K562 (cell line): ENCODE measurements around the gene KCNJ12. TPM values are rescaled to one million over a fixed set of nuclear protein-coding genes. Genes with fewer than 3 reads are reported as not detected.
A peak's percentile ranks its signal among the peaks of the same experiment; 100 is the strongest.

Experiments used
- ATAC-seq: fragments of 200-7000 bp; cut with Tn5 transposase; 3 replicates; pipeline ENCODE4 v1.9.1; 2020; ENCODE audit warnings: moderate library complexity
- BruUV-seq: library from RNA; stranded (reverse); fragments of 400-500 nt; replicated peaks from 2 replicates; lab custom pipeline; 2021; lab: Mats Ljungman, UMichigan
- CTCF ChIA-PET: fragments of 300-600 bp; formaldehyde crosslinking; extraction: SDS; loops from one replicate; lab custom pipeline; 2021; ENCODE audit warnings: low intra/inter-chr PET ratio; lab: Yijun Ruan, JAX
- POLR2A ChIA-PET: fragments of 300-600, 350-650 bp; sonication (Branson Sonifier 250); formaldehyde crosslinking; extraction: SDS; loops from one replicate; lab custom pipeline; 2021; ENCODE audit warnings: antibody characterized with exemption, inconsistent platforms; lab: Yijun Ruan, JAX
- DNase-seq, 4 experiments: peaks; one replicate each; pipeline versions ENCODE4 v3.0.0 to v3.0.0-alpha.2; 2011 to 2018; ENCODE audit warnings: low spot score in 3 of 4, mixed read lengths in 3 of 4; ENCODE audit errors: extremely low read depth in 1 of 4
- FAIRE-seq: peaks from 2 replicates; lab custom pipeline; 2011; peaks lifted over from hg19 to GRCh38; lab: Jason Lieb, UNC
- H2AFZ ChIP-seq: 2 replicates; pipeline ENCODE4 v1.6.0; 2011; ENCODE audit warnings: low read depth, low read length, control low read depth, inconsistent platforms
- H3K27ac ChIP-seq: fragments of 200-600 bp; 3 replicates; pipeline ENCODE4 v1.8.0; 2011; ENCODE audit warnings: low read depth, mild to moderate bottlenecking, control low read depth, inconsistent platforms, low read length, moderate library complexity, mixed read lengths; ENCODE audit errors: extremely low read depth
- H3K27me3 ChIP-seq, 2 experiments: fragments of 300-600 bp in 1 of 2; 2 replicates in 1 of 2; 3 replicates in 1 of 2; pipeline versions ENCODE4 v1.6.0 to v1.8.0; 2011; ENCODE audit warnings: inconsistent platforms in 2 of 2, low read length in 2 of 2, mild to moderate bottlenecking in 1 of 2, mixed read lengths in 1 of 2, moderate library complexity in 1 of 2; ENCODE audit not compliant: control insufficient read depth in 2 of 2, insufficient read depth in 2 of 2
- H3K36me3 ChIP-seq: fragments of 300-600 bp; 3 replicates; pipeline ENCODE4 v1.8.0; 2011; ENCODE audit warnings: mild to moderate bottlenecking, low read length, inconsistent platforms; ENCODE audit not compliant: control insufficient read depth, insufficient read depth
- H3K4me1 ChIP-seq, 2 experiments: fragments of 200-600 bp in 1 of 2; replicated peaks in 1 of 2; 2 replicates in 1 of 2; 3 replicates in 1 of 2; pipeline versions ENCODE4 v1.5.1 to v1.8.0; 2011; ENCODE audit warnings: inconsistent platforms in 2 of 2, low read length in 2 of 2, mild to moderate bottlenecking in 1 of 2, mixed read lengths in 1 of 2, moderate library complexity in 1 of 2; ENCODE audit not compliant: control insufficient read depth in 2 of 2, insufficient read depth in 2 of 2
- H3K4me2 ChIP-seq: 2 replicates; pipeline ENCODE4 v1.6.1; 2011; ENCODE audit warnings: low read length, control low read depth, inconsistent platforms, mixed read lengths; ENCODE audit not compliant: insufficient read depth
- H3K4me3 ChIP-seq: fragments of 200-600 bp; sonication (generic), shearing (Covaris generic); 2 replicates; pipeline ENCODE4 v1.5.1; 2016; ENCODE audit warnings: control low read depth, inconsistent platforms
- H3K79me2 ChIP-seq: fragments of 200-600 bp; 3 replicates; pipeline ENCODE4 v1.8.0; 2011; ENCODE audit warnings: low read length, inconsistent platforms; ENCODE audit not compliant: control insufficient read depth, insufficient read depth
- H3K9ac ChIP-seq, 2 experiments: 2 replicates each; pipeline versions ENCODE4 v1.6.0 to v1.6.1; 2011; ENCODE audit warnings: low read depth in 2 of 2, low read length in 2 of 2, control low read depth in 1 of 2, inconsistent platforms in 1 of 2, mild to moderate bottlenecking in 1 of 2, mixed read lengths in 1 of 2; ENCODE audit not compliant: insufficient read depth in 1 of 2
- H3K9me1 ChIP-seq: one replicate; pipeline ENCODE4 v1.6.0; 2011; ENCODE audit warnings: inconsistent platforms, mild to moderate bottlenecking, low read length, moderate library complexity; ENCODE audit not compliant: control insufficient read depth, insufficient read depth
- H3K9me3 ChIP-seq: replicated peaks from 2 replicates; pipeline ENCODE4 v1.5.1; 2011; ENCODE audit warnings: low read depth, low read length, inconsistent platforms; ENCODE audit not compliant: control insufficient read depth, insufficient read depth
- H4K20me1 ChIP-seq: replicated peaks from 2 replicates; pipeline ENCODE4 v1.6.1; 2011; ENCODE audit warnings: low read length, inconsistent platforms, mixed read lengths; ENCODE audit not compliant: control insufficient read depth, insufficient read depth
- ATF3 ChIP-seq, 2 experiments: fragments of 450-650 bp in 1 of 2; sonication (generic) in 1 of 2; formaldehyde crosslinking in 1 of 2; IDR thresholded peaks in 1 of 2; conservative IDR thresholded peaks in 1 of 2; 2 replicates each; pipeline versions ENCODE4 v1.6.1 to v1.8.1; 2016 to 2023; ENCODE audit warnings: mild to moderate bottlenecking in 2 of 2, moderate library complexity in 2 of 2, inconsistent platforms in 1 of 2, missing genetic modification reagents in 1 of 2
- ATF7 ChIP-seq: fragments of 450-650 bp; IDR thresholded peaks from 2 replicates; pipeline ENCODE4 v1.7.1; 2014; ENCODE audit warnings: mild to moderate bottlenecking, moderate library complexity
- CEBPG ChIP-seq, 3 experiments: fragments of 200-800 bp in 1 of 3; sonication (Bioruptor generic) in 1 of 3; sonication (generic) in 1 of 3; formaldehyde crosslinking in 1 of 3; IDR thresholded peaks in 2 of 3; conservative IDR thresholded peaks in 1 of 3; 2 replicates each; pipeline versions ENCODE4 v1.6.1 to v1.8.0; 2016 to 2022; ENCODE audit warnings: missing compliant biosample characterization in 2 of 3, missing genetic modification characterization in 2 of 3, mild to moderate bottlenecking in 1 of 3, missing genetic modification reagents in 1 of 3
- CREBBP ChIP-seq: IDR thresholded peaks from one replicate; pipeline ENCODE4 v1.6.1; 2012; ENCODE audit warnings: low read depth, mild to moderate bottlenecking, control low read depth, inconsistent platforms, low read length
- L3MBTL2 ChIP-seq: fragments of 450-650 bp; IDR thresholded peaks from 2 replicates; pipeline ENCODE4 v1.6.1; 2016; ENCODE audit warnings: mild to moderate bottlenecking, moderate library complexity
- MEIS2 ChIP-seq: fragments of 450-650 bp; IDR thresholded peaks from 2 replicates; pipeline ENCODE4 v1.6.1; 2014; ENCODE audit warnings: mild to moderate bottlenecking; ENCODE audit not compliant: partially characterized antibody
- PML ChIP-seq: IDR thresholded peaks from 2 replicates; pipeline ENCODE4 v1.6.1; 2012; ENCODE audit warnings: low read length, inconsistent platforms
- RBFOX2 ChIP-seq: fragments of 200-400 bp; formaldehyde crosslinking; IDR thresholded peaks from 2 replicates; pipeline ENCODE4 v1.6.1; 2017; ENCODE audit warnings: low read depth, mild to moderate bottlenecking, low read length, moderate library complexity
- ZSCAN29 ChIP-seq: fragments of 450-650 bp; IDR thresholded peaks from 2 replicates; pipeline ENCODE4 v1.6.1; 2017
- WGBS: fragments of 100-300 bp; shearing (Covaris generic); methylation state at CpG from one replicate; pipeline ENCODE4 v1.1.6; 2016; ENCODE audit warnings: low coverage, mixed read lengths; ENCODE audit not compliant: insufficient coverage; ENCODE audit errors: missing lambda C conversion rate; 5-methylcytosine and 5-hydroxymethylcytosine counted together
- in situ Hi-C: fragments of 300-500 bp; cut with MboI; formaldehyde crosslinking; loops from 4 replicates; pipeline ENCODE4 v1.15.0; 2018; ENCODE audit warnings: inconsistent platforms, mixed read lengths
- intact Hi-C: fragments of 100-400 bp; cut with micrococcal nuclease; formaldehyde crosslinking; loops from 2 replicates; pipeline ENCODE4 v1.14.2; 2022
- polyA plus RNA-seq, 8 experiments: library from polyadenylated mRNA; depleted of rRNA in 4 of 8; stranded (reverse) in 5 of 8; unstranded in 3 of 8; fragments of >200 nt; fragmentation: Nextera tagmentation in 2 of 8; fragmentation: Illumina TruSeq in 1 of 8; extraction: Ambion mirVana in 2 of 8; extraction: Trizol in 1 of 8; gene quantifications; 2 replicates each; pipeline versions ENCODE4 v1.2.1 to v1.2.3, GENCODE V29; 2011 to 2014; ENCODE audit warnings: inconsistent platforms in 1 of 8, missing spikeins in 1 of 8
- total RNA-seq, 7 experiments: library from RNA; depleted of rRNA in 6 of 7; stranded (reverse); fragments of >200 nt in 6 of 7; fragmentation: Illumina TruSeq in 2 of 7; extraction: Trizol in 2 of 7; gene quantifications; 2 replicates each; pipeline versions ENCODE4 v1.2.1 to v1.2.3, GENCODE V29; 2011 to 2021; ENCODE audit warnings: low replicate concordance in 1 of 7

Gene KCNJ12
- total and polyA plus RNA-seq, 9 of the 15 experiments (the other 6 are each of a cell fraction or from before 2014, with no cell fraction given) = 0.02 TPM; not detected in 8

GRCh38 chr17:21387616-21388015 is 11.5 kb downstream of the KCNJ12 start:
- H3K4me2 ChIP-seq = peak overlapping the region; percentile 49
- intact Hi-C loops = no loop called here

More at GRCh38 chr17:21387616-21388015, 11.5 kb downstream of the KCNJ12 start:
- WGBS = 0% methylated on average over 4 of the region's 5 CpGs
- in situ Hi-C loops = no loop called here
- peaks cover 0 to 45% of the 10 kb centered on the region in 2 experiments; a peak in 3 of 5 replicates for H3K27me3 ChIP-seq
- no peaks in the 10 kb centered on the region for H3K36me3 ChIP-seq
- no TSS peak for BruUV-seq
- H3K9ac ChIP-seq = peak overlapping the region in 1 of 2 experiments; percentile 9; a peak in 1 of 4 replicates
- ATAC-seq (peak; percentile 56), DNase-seq (no peak), FAIRE-seq (no peak)
- CTCF ChIA-PET = no interaction called here
- peak overlapping the region; percentile 68 for H2AFZ ChIP-seq
- H3K27ac ChIP-seq = no peak overlapping the region
- H3K4me3 ChIP-seq = no peak overlapping the region
- H4K20me1 ChIP-seq = no peaks in the 10 kb centered on the region
- peaks cover 0 to 14% of the 10 kb centered on the region in 2 experiments; a peak in 3 of 5 replicates for H3K4me1 ChIP-seq
- TF ChIP-seq MEIS2 (peak; percentile 44), ATF7 (peak; percentile 40; the same call in 1 of the 2 replicates), PML (no peak), ZSCAN29 (no peak), RBFOX2 (0 out of 2 replicates have a peak, but pooled peaks have one; percentile 34), CEBPG (CRISPR knock-in tag; IDR thresholded peaks at IDR 0.05) (no peak; the same call in 1 of the 2 replicates), CEBPG (tag; conservative IDR thresholded peaks at IDR 0.05 in 1 of 2, IDR thresholded peaks at IDR 0.05 in 1 of 2) (peak in 1 of 2 experiments; percentile 41; a peak in 1 of 4 replicates), ATF3 (IDR thresholded peaks at IDR 0.05) (peak; percentile 37; the same call in 1 of the 2 replicates), ATF3 (CRISPR knock-in tag; conservative IDR thresholded peaks at IDR 0.05) (no peak), CREBBP (no peak), L3MBTL2 (peak; percentile 57)
- H3K9me3 ChIP-seq = no peaks in the 10 kb centered on the region
- no peaks in the 10 kb centered on the region for H3K79me2 ChIP-seq
- POLR2A ChIA-PET = no interaction called here
- H3K9me1 ChIP-seq = no peaks in the 10 kb centered on the region
